HG02981 (cell line): ENCODE data around the gene ARPP19.
"Not testable (repeated sequence)": the region's sequence is repeated elsewhere in the genome, so short reads cannot be mapped to it uniquely, and the experiment has no call there.

Experiments
- ATAC-seq: cut with Tn5 transposase; IDR thresholded peaks from one replicate; pipeline ENCODE4 v1.9.1; 2021; ENCODE audit warnings: mild to moderate bottlenecking, moderate library complexity; ENCODE audit not compliant: unreplicated experiment

The ARPP19 gene, protein sequence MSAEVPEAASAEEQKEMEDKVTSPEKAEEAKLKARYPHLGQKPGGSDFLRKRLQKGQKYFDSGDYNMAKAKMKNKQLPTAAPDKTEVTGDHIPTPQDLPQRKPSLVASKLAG

DNA sequence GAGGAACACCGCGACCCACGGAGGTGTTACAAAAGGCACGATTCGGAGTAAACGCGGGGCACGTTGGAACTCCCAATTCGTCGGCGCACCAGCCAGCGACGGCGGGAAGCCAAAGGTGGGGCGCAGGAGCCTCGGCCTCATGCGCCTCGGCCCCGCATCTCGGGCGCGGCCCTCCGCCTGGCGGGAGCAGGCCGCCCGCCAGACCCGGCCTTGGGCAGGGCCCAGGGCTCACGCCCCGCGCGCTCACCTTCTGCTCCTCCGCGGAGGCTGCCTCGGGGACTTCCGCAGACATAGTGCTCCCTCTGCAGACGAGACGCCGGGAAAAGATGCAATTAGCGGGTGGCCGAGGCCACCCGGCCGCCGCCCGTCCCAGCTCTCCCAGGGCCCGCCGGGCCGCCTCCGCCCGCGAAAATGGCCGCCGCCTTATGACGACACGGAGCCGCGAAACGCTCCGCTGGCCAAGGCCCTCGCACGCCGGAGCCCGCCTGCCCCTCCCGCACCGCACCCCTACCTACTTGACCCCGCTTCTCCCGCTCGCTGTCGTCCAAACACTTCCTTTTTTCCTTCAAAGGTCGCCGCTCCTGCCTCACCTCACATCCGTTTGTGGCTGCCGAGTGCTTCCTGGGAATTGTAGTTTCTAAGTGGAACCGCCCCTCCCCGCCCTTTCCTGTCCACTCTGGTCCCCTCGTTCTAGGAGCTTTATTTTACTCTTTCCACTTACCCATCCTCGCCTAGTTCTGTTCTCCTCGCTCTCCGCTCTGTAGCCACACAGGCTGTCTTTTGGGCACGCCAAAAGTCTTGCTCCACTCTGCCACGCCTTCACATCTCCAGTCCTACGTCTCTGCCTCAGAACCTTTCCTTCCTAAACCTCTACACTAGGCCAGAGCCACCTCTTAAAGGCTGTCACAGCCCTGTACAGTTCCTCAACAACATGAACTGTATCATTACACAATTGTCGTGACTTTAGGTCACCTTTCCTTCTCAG lies at the start of gene ARPP19:
TSS of gene ARPP19 (minus strand) at position 430 of the 985 bp plus-strand sequence. CDS start at position 292, 138 bp downstream.
- peak; percentile 66 for ATAC-seq

DNA sequence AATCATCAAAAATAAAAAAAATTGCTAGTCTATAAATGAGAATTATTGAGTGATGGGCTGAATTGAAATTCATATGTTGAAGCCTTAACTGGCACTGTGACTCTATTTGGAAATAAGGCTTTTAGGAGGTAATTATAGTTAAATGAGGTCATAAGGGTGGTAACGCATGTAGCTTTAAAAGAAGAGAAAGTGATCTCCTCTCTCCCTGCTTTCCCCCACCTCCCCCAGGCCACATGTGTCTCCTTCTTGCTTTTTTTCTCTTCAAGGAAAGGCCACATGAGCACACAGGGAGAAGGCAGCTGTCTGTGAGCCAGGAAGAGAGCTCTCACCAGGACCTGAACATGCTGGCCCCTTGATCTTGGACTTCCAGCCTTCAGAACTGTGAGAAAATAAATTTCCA lies 48.2 kb upstream of the ARPP19 start:
- ATAC-seq: no peak

DNA sequence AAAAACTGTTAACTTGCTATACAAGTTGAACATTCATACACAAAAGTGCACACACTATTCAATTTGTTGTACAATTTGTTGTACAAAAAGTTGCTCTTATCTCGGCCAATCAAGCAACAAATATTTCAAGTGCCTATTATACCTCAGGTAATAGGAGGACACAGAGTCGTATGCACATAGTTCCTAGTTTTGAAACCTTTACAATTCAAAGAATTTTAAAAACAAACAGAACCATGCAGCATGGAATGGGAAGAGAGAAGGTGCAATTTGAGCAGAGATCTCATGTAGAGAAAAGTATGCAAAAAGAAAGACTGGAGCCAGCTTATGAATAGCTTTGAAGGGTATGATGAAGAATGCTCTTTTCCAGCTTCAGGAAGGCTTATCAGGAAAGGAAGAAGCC lies 46.5 kb upstream of the ARPP19 start:
- ATAC-seq: no peak

- no peak for ATAC-seq
Observed at GRCh38 chr15:52609593-52609992, 40.8 kb upstream of the ARPP19 start.

- no peak for ATAC-seq
Observed at GRCh38 chr15:52584414-52584813, 15.6 kb upstream of the ARPP19 start.

- ATAC-seq: no peak
Observed at GRCh38 chr15:52579852-52580251, 11.0 kb upstream of the ARPP19 start.

DNA sequence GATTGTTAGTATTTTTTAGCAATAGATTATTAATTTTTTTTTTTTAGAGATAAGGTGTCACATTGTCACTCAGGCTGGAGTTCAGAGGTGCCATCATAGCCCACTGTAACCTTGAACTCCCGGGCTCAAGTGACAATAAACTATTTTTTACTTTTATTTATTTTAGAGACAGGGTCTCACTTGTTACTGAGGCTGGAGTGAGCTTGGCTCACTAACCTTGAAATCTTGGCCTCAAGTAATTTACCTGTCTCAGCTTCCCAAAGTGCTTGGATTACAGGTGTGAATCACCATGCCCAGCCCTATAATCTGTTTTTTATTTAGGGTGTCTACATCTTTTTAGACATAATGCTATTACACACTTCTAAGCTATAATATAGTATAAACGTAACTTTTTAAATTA lies 7.9 kb upstream of the ARPP19 start:
- ATAC-seq: no peak

DNA sequence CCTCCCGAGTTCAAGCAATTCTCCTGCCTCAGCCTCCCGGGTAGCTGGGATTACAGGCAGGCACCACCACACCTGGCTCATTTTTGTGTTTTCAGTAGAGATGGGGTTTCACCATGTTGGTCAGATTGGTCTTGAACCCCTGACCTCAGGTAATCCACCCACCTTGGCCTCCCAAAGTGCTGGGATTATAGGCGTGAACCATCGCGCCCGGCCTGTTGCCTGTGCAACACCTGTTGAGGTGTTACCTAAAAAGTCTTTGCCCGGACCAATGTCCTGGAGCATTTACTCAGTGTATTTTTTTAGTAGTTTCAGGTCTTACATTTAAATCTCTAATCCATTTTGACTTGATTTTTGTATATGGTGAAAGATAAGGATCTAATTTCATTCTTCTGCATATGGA lies 6.7 kb upstream of the ARPP19 start:
- not testable (repeated sequence) for ATAC-seq

DNA sequence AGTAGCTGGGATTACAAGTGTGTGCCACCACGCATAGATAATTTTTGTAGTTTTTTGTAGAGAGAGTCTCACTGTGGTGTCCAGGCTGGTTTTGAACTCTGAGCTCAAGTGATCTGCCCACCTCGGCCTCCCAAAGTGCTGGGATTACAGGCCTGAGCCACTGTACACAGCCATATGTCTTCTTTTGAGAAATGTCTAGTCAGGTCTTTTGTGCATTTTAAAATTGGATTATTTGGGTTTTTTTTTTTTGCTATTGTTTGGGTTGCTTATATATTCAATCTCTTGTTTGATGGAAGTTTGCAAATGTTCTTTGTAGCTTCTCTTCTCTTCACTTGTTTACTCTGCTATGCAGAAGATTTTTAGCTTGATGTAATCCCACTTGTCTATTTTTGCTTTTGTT lies 6.2 kb upstream of the ARPP19 start:
- ATAC-seq: no peak

DNA sequence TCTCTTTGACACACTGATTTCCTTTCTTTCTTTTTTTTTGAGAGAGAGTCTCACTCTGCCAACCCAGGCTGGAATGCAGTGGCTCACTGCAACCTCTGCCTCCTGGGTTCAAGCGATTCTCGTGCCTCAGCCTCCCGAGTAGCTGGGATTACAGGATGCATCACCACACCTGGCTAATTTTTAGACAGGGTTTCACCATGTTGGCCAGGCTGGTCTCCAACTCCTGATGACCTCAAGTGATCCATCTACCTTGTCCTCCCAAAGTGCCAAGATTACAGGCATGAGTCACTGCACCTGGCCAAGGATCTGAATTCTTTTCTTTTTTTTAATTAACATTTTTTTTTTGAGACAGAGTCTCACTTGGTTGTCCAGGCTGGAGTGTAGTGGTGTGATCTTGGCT lies 5.8 kb upstream of the ARPP19 start:
- not testable (repeated sequence) for ATAC-seq

DNA sequence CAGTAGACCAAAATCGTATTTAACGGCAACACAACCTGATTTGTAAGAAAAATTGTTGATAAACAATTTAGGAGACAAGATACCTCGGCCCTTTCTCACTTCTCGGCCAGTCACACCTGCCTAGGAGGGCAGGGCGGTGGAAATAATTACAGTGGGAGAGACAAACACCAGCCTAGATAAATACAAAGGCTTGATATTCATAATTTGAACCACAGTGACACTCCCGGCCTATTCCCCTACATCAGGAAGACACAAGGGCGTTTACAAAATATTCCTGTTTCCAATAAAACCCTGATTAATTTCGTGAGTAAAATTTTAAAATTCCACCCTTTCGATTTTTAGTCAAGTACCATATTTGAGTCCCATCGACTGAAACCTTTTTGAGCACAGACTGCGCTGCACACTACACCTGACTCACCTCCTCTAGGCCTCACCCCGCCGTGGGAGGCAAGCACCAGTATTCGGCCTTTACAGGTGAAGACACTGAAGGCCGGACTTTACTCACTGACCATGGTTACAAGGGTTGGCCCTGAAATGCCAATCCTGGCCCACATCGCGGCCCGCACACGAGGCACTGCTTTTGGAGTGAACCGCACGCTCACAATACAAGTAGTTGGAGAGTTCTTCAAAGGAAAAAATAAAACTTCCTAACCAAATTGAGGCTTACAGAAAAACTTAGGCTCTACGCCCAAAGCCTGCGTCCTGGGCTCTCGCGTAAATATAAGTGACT lies 794 bp downstream of the ARPP19 start:
- no peak for ATAC-seq

DNA sequence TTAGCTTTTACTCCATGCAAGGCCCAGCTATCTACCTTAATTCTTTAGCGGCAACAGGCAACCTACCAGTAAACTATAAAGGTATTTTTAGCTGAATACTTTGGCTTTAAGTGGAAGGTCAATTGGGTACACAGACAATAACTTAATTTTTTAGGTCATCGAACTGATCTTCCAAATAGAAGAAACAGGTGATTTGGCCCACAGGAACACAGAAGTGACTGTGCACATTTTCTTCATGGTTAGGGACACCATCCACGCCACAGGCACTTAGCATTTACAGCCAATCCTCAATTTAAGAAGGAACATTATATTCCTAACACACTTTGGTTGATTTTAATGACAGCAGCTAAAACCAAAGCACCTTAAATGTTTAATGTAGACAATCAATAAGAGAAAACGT lies 1.9 kb downstream of the ARPP19 start:
- no peak for ATAC-seq

- ATAC-seq: peak; percentile 44
Observed at GRCh38 chr15:52565417-52566358, 3.1 kb downstream of the ARPP19 start.

- ATAC-seq: no peak
Observed at GRCh38 chr15:52563501-52564060, 5.2 kb downstream of the ARPP19 start.

DNA sequence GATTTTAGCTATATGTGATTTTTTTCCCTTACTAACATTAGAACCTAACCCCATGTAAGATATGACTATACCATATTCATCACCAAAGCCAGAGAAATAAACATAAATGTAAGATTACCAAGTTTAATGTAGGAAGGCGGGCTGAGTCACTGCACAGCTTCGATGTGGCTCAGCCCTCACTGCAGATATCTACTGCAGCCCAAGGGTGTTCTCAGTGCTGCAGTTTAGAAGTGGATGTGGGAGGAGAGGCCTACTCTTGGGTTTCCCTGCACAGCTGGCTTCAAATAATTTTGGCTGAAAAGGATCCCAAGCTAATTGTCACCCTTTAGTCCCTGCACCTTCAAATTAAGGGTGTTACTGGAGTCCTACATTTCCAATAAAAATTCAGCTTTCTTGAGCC lies 9.3 kb downstream of the ARPP19 start:
- no peak for ATAC-seq

GRCh38 chr15:52559022-52559421 lies 9.8 kb downstream of the ARPP19 start:
- no peak for ATAC-seq

DNA sequence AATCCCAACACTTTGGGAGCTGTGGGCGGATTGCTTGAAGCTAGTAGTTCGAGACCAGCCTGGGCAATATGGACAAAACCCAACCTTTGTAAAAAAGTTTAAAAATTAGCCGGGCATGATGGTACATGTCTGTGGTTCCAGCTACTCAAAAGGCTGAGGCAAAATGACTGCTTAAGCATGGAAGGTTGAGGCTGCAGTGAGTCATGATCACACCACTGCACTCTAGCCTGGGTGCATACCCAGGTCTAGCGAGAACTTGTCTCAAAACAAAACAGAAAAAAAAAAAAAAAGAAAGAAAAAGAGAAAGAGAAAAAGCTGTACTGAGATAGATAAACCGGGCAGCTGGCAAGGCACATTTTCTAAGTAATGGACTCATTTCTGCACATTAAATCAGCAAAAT lies 10.6 kb downstream of the ARPP19 start:
- ATAC-seq: peak; percentile 75

- no peak for ATAC-seq
Observed at GRCh38 chr15:52557274-52557641, 11.6 kb downstream of the ARPP19 start.

DNA sequence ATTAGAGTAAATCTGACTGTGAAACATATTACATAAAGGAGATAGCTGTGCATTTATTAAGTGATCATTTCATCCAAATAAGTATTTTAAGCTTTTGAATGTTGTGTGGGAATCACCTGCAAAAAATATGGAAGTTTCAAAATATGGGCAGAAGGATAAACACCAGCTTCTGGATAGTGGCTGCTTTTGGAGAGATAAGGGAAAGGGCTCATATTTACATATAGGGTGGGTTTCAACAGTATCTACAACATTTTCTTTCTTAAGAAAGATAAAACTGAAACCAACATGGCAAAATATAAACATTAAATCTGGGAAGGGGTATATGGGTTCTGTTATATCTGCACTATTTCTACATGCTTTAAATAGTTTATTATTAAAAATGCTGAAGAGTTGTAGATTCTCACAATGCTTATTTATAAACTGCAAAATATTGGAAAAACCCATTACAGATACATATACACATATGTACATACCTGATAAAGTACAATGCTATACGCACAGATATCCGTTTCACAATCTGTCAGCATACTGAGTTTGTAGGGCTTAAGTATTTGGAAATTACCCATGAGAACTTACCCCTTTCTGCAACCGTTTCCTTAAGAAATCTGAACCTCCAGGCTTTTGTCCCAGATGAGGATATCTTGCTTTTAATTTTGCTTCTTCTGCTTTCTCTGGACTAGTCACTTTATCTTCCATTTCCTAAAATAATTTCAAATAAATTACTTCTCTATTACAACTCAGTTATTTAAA lies 12.1 kb downstream of the ARPP19 start:
- no peak for ATAC-seq

- ATAC-seq: no peak
Observed at GRCh38 chr15:52552303-52552702, 16.5 kb downstream of the ARPP19 start.
